K562 (cell line): ENCODE data around the gene LUZP1. TPM values are rescaled to one million over a fixed set of nuclear protein-coding genes. Genes with fewer than 3 reads are reported as not detected.

Experiments
- ATF1 ChIP-seq, 2 experiments: fragments of 450-650 bp in 1 of 2; IDR thresholded peaks; 2 replicates each; pipeline ENCODE4 v1.6.1; 2016; ENCODE audit warnings: missing compliant biosample characterization in 1 of 2, missing genetic modification characterization in 1 of 2
- BRD9 ChIP-seq: fragments of 450-650 bp; IDR thresholded peaks from 2 replicates; pipeline ENCODE4 v1.6.1; 2018; ENCODE audit warnings: low read depth; ENCODE audit not compliant: partially characterized antibody
- CBFA2T3 ChIP-seq: fragments of 450-650 bp; IDR thresholded peaks from 2 replicates; pipeline ENCODE4 v1.6.1; 2017
- ETV6 ChIP-seq, 3 experiments: fragments of 150-350 bp in 1 of 3; sonication (generic) in 1 of 3; formaldehyde crosslinking in 1 of 3; IDR thresholded peaks; 2 replicates each; pipeline versions ENCODE4 v1.6.1 to v1.8.0; 2014 to 2022; ENCODE audit warnings: borderline replicate concordance in 2 of 3, low read depth in 2 of 3, antibody characterized with exemption in 1 of 3, low read length in 1 of 3, mild to moderate bottlenecking in 1 of 3, missing genetic modification reagents in 1 of 3
- GABPA ChIP-seq: fragments of 200-800 bp; sonication (Bioruptor generic); conservative IDR thresholded peaks from 2 replicates; pipeline ENCODE4 v1.6.1; 2016; ENCODE audit warnings: low read depth, missing genetic modification characterization, missing compliant biosample characterization
- GABPB2 ChIP-seq: fragments of 250-450 bp; sonication (Bioruptor Pico); conservative IDR thresholded peaks from 2 replicates; pipeline ENCODE4 v1.5.1; 2021; ENCODE audit warnings: mild to moderate bottlenecking
- GTF2F1 ChIP-seq: IDR thresholded peaks from 2 replicates; pipeline ENCODE4 v1.6.1; 2011; ENCODE audit warnings: low read depth, low read length, improper control_type of control experiment
- HDAC1 ChIP-seq, 2 experiments: fragments of 450-650 bp; IDR thresholded peaks; 2 replicates each; pipeline ENCODE4 v1.6.1; 2016 to 2017; ENCODE audit warnings: inconsistent platforms in 1 of 2, mild to moderate bottlenecking in 1 of 2, moderate library complexity in 1 of 2
- ILK ChIP-seq: fragments of 450-650 bp; IDR thresholded peaks from 2 replicates; pipeline ENCODE4 v1.6.1; 2016; ENCODE audit warnings: missing genetic modification characterization, low read depth, mild to moderate bottlenecking, missing compliant biosample characterization, moderate library complexity, borderline replicate concordance
- KDM1A ChIP-seq, 2 experiments: fragments of 450-650 bp; IDR thresholded peaks; 2 replicates each; pipeline ENCODE4 v1.6.1; 2016; ENCODE audit warnings: mild to moderate bottlenecking in 2 of 2
- KLF6 ChIP-seq: fragments of 250-450 bp; sonication (Bioruptor Pico); IDR thresholded peaks from 2 replicates; pipeline ENCODE4 v1.4.0; 2020; ENCODE audit warnings: mild to moderate bottlenecking, moderate library complexity, borderline replicate concordance
- POLR2A ChIP-seq: fragments of 450-650 bp; conservative IDR thresholded peaks from 2 replicates; pipeline ENCODE4 v1.6.1; 2016
- SMARCE1 ChIP-seq: fragments of 450-650 bp; IDR thresholded peaks from 2 replicates; pipeline ENCODE4 v1.7.1; 2016; ENCODE audit warnings: mild to moderate bottlenecking
- STAT5A ChIP-seq: IDR thresholded peaks from 2 replicates; pipeline ENCODE4 v1.6.1; 2012; ENCODE audit warnings: low read length, inconsistent platforms, borderline replicate concordance
- TBP ChIP-seq: optimal IDR thresholded peaks from 2 replicates; pipeline ENCODE3; 2011; ENCODE audit warnings: low read depth, low read length, improper control_type of control experiment
- TEAD4 ChIP-seq, 2 experiments: sonication (generic) in 1 of 2; formaldehyde crosslinking in 1 of 2; IDR thresholded peaks; 2 replicates each; pipeline versions ENCODE4 v1.6.1 to v1.8.0; 2012 to 2022; ENCODE audit warnings: borderline replicate concordance in 1 of 2, inconsistent platforms in 1 of 2, low read length in 1 of 2, mild to moderate bottlenecking in 1 of 2, missing genetic modification reagents in 1 of 2
- TGIF2 ChIP-seq: sonication (generic); formaldehyde crosslinking; IDR thresholded peaks from 2 replicates; pipeline ENCODE4 v1.8.1; 2022; ENCODE audit warnings: mild to moderate bottlenecking, missing genetic modification reagents, moderate library complexity
- TRIM24 ChIP-seq, 2 experiments: fragments of 450-650 bp; IDR thresholded peaks; 2 replicates each; pipeline ENCODE4 v1.6.1; 2016
- ZNF174 ChIP-seq: fragments of 250-450 bp; sonication (Bioruptor Pico); IDR thresholded peaks from 2 replicates; pipeline ENCODE4 v1.4.0; 2020; ENCODE audit warnings: mild to moderate bottlenecking
- ZNF175 ChIP-seq: fragments of 200-800 bp; sonication (Bioruptor generic); IDR thresholded peaks from 2 replicates; pipeline ENCODE4 v1.6.1; 2016; ENCODE audit warnings: low read depth, mild to moderate bottlenecking, missing genetic modification characterization, missing compliant biosample characterization
- ZNF431 ChIP-seq: sonication (generic); formaldehyde crosslinking; IDR thresholded peaks from 2 replicates; pipeline ENCODE4 v1.8.0; 2022; ENCODE audit warnings: mild to moderate bottlenecking, missing genetic modification reagents
- polyA plus RNA-seq, 8 experiments: library from polyadenylated mRNA; depleted of rRNA in 4 of 8; stranded (reverse) in 5 of 8; unstranded in 3 of 8; fragments of >200 nt; fragmentation: Nextera tagmentation in 2 of 8; fragmentation: Illumina TruSeq in 1 of 8; extraction: Ambion mirVana in 2 of 8; extraction: Trizol in 1 of 8; gene quantifications; 2 replicates each; pipeline versions ENCODE4 v1.2.1 to v1.2.3, GENCODE V29; 2011 to 2014; ENCODE audit warnings: inconsistent platforms in 1 of 8, missing spikeins in 1 of 8
- total RNA-seq, 7 experiments: library from RNA; depleted of rRNA in 6 of 7; stranded (reverse); fragments of >200 nt in 6 of 7; fragmentation: Illumina TruSeq in 2 of 7; extraction: Trizol in 2 of 7; gene quantifications; 2 replicates each; pipeline versions ENCODE4 v1.2.1 to v1.2.3, GENCODE V29; 2011 to 2021; ENCODE audit warnings: low replicate concordance in 1 of 7
- TF ChIP-seq, protein P1 (sequence below): fragments of 450-650 bp; IDR thresholded peaks from 2 replicates; pipeline ENCODE4 v1.6.1; 2017; ENCODE audit warnings: antibody characterized with exemption, mild to moderate bottlenecking
- TF ChIP-seq, protein P2 (sequence below): fragments of 450-650 bp; conservative IDR thresholded peaks from 2 replicates; pipeline ENCODE4 v1.6.1; 2016; ENCODE audit warnings: missing genetic modification characterization, low read depth, mild to moderate bottlenecking, control low read depth, missing compliant biosample characterization

LUZP1 gene
- total and polyA plus RNA-seq, 9 of the 15 experiments (the other 6 are each of a cell fraction or from before 2014, with no cell fraction given): 6.5 to 19.1 (median 12.4) TPM

GRCh38 chr1:23103001-23103889 is 65.4 kb downstream of the LUZP1 start (continued):
- 0 out of 2 replicates have a peak, but pooled peaks have one; percentile 34 for TF ChIP-seq STAT5A
- TF ChIP-seq ETV6 (IDR thresholded peaks at IDR 0.05; ENCODE audit: borderline replicate concordance in 1 of 2, low read depth in 2 of 2, low read length in 1 of 2): peak in 1 of 2 experiments; percentile 75; a peak in 1 of 4 replicates
- peak; percentile 33; the same call in 1 of the 2 replicates for TF ChIP-seq ETV6 (CRISPR knock-in tag; IDR thresholded peaks at IDR 0.05; ENCODE audit: borderline replicate concordance)
- TF ChIP-seq GABPB2 (CRISPR knock-in tag): no peak
- TF ChIP-seq GABPA (tag): peak; percentile 79
- TF ChIP-seq TRIM24 (IDR thresholded peaks at IDR 0.05): peak; percentile 46 to 61
- TF ChIP-seq, protein P1, sequence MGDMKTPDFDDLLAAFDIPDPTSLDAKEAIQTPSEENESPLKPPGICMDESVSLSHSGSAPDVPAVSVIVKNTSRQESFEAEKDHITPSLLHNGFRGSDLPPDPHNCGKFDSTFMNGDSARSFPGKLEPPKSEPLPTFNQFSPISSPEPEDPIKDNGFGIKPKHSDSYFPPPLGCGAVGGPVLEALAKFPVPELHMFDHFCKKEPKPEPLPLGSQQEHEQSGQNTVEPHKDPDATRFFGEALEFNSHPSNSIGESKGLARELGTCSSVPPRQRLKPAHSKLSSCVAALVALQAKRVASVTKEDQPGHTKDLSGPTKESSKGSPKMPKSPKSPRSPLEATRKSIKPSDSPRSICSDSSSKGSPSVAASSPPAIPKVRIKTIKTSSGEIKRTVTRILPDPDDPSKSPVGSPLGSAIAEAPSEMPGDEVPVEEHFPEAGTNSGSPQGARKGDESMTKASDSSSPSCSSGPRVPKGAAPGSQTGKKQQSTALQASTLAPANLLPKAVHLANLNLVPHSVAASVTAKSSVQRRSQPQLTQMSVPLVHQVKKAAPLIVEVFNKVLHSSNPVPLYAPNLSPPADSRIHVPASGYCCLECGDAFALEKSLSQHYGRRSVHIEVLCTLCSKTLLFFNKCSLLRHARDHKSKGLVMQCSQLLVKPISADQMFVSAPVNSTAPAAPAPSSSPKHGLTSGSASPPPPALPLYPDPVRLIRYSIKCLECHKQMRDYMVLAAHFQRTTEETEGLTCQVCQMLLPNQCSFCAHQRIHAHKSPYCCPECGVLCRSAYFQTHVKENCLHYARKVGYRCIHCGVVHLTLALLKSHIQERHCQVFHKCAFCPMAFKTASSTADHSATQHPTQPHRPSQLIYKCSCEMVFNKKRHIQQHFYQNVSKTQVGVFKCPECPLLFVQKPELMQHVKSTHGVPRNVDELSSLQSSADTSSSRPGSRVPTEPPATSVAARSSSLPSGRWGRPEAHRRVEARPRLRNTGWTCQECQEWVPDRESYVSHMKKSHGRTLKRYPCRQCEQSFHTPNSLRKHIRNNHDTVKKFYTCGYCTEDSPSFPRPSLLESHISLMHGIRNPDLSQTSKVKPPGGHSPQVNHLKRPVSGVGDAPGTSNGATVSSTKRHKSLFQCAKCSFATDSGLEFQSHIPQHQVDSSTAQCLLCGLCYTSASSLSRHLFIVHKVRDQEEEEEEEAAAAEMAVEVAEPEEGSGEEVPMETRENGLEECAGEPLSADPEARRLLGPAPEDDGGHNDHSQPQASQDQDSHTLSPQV: no peak
- peak; percentile 74 for TF ChIP-seq CBFA2T3
- TF ChIP-seq ZNF431 (CRISPR knock-in tag): no peak
- no peak for TF ChIP-seq POLR2A
- TF ChIP-seq ILK: no peak
- no peak for TF ChIP-seq TBP
- TF ChIP-seq SMARCE1: peak; percentile 80
- TF ChIP-seq ZNF174: no peak
- TF ChIP-seq KDM1A (IDR thresholded peaks at IDR 0.05): peak; percentile 97
- peak in 1 of 2 experiments; percentile 95; a peak in 2 of 4 replicates for TF ChIP-seq HDAC1 (IDR thresholded peaks at IDR 0.05)
- TF ChIP-seq TEAD4 (IDR thresholded peaks at IDR 0.05; ENCODE audit: low read length): peak; percentile 65
- no peak for TF ChIP-seq TEAD4 (CRISPR knock-in tag; IDR thresholded peaks at IDR 0.05; ENCODE audit: borderline replicate concordance)
- no peak for TF ChIP-seq TGIF2 (CRISPR knock-in tag)
- no peak for TF ChIP-seq KLF6
- no peak for TF ChIP-seq ATF1 (CRISPR knock-in tag; IDR thresholded peaks at IDR 0.05)
- TF ChIP-seq ATF1 (tag; IDR thresholded peaks at IDR 0.05): peak; percentile 48; the same call in 1 of the 2 replicates
- peak; percentile 52 for TF ChIP-seq BRD9
- no peak for TF ChIP-seq GTF2F1
- TF ChIP-seq ZNF175 (CRISPR knock-in tag): 0 out of 2 replicates have a peak, but pooled peaks have one; percentile 49
- TF ChIP-seq, protein P2, sequence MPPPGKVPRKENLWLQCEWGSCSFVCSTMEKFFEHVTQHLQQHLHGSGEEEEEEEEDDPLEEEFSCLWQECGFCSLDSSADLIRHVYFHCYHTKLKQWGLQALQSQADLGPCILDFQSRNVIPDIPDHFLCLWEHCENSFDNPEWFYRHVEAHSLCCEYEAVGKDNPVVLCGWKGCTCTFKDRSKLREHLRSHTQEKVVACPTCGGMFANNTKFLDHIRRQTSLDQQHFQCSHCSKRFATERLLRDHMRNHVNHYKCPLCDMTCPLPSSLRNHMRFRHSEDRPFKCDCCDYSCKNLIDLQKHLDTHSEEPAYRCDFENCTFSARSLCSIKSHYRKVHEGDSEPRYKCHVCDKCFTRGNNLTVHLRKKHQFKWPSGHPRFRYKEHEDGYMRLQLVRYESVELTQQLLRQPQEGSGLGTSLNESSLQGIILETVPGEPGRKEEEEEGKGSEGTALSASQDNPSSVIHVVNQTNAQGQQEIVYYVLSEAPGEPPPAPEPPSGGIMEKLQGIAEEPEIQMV: peak; percentile 65
